VCaP (cell line): ENCODE results near the gene ACVR2B.

ENCODE experiments used
- H3K27ac ChIP-seq: fragments of 450-650 bp; 2 replicates; pipeline ENCODE4 v1.5.1; 2017
- CTCF ChIP-seq: fragments of 450-650 bp; conservative IDR thresholded peaks from 2 replicates; pipeline ENCODE4 v1.5.1; 2017; ENCODE audit warnings: mild to moderate bottlenecking, moderate library complexity

ACVR2B gene

GRCh38 chr3:38541806-38542205, 88.1 kb downstream of the ACVR2B start:
- TF ChIP-seq CTCF, result no peak
- H3K27ac ChIP-seq, result no peak overlapping the region
